Measurements from ENCODE around the gene GATAD2A.

GATAD2A gene

DNA sequence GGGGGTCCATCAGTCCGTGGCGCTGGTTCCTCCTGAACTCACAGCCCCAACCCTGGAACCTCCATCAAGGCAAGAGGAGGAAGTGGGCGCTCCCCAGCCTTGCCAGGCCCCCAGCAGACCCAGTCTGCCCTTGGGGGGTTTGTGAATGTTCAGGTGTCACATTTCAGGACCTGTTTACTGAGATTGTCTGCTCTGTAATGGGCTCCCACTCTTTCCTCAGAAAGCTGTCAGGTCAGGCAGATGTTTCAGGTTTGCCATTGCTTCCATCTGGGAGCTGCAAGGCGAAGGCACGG, 80.5 kb downstream of the GATAD2A start:
- Histone ChIP-seq H3K27ac (peak overlapping the region; percentile 74), H3K36me3 (peaks cover 55% of the 10 kb centered on the region), H3K4me2 (peak overlapping the region; percentile 82), H3K4me1 (peaks cover 97% of the 10 kb centered on the region), H3K9ac (peak overlapping the region; percentile 52; the same call in 1 of the 2 replicates), H3K9me3 (no peaks in the 10 kb centered on the region), H3K4me3 (0 out of 2 replicates have a peak overlapping the region, but pooled peaks have one; percentile 43), H4K20me1 (peaks cover 99% of the 10 kb centered on the region), H3K27me3 (no peaks in the 10 kb centered on the region)
- no peak for TF ChIP-seq Cebpa-rat (IDR thresholded peaks at IDR 0.05)

DNA sequence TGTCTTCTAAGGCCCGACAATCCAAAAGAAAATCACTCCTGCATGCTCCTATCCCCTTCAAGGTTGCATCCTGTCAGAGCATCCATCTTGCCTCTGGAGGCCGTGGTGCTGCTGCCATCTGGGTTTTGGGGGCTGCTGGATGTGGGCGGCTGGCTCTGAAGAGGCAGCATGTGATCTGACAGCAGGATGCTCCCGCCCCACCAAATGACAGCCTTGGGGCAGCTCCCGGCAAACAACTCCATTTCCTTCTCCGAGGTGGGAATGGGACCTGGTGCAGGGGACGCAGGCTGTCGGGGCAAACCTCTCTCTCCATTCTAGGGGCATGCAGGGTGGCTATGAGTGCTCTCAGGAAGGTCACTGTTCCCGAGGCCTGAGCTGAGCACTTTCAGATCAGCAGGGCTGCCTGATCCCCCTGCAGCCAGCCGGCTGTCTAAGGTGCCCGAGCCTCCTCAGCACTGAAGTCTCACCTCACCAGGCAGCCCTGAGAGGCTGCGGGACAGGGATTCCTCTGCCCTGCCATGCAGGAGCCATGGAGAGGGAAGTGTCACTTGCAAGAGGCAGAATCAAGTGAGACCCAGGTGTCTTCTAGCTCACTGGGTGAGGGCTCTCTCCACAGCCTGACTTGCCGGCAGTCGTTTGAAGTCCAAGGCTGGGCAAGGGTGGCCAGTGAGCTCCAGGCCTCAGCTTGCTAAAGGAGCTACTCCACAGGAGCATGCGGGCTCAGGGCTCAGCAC, 81.0 kb downstream of the GATAD2A start:
- H3K27me3 ChIP-seq, result no peaks in the 10 kb centered on the region
- TF ChIP-seq Cebpa-rat (IDR thresholded peaks at IDR 0.05), result no peak
- peaks cover 91% of the 10 kb centered on the region for H3K4me1 ChIP-seq
- H3K27ac ChIP-seq, result peak overlapping the region; percentile 74
- H3K9me3 ChIP-seq, result no peaks in the 10 kb centered on the region
- peak overlapping the region; percentile 82 for H3K4me2 ChIP-seq
- H3K9ac ChIP-seq, result peak overlapping the region; percentile 52; the same call in 1 of the 2 replicates
- H3K4me3 ChIP-seq, result no peak overlapping the region
- H4K20me1 ChIP-seq, result peaks cover 99% of the 10 kb centered on the region
- peaks cover 55% of the 10 kb centered on the region for H3K36me3 ChIP-seq

DNA sequence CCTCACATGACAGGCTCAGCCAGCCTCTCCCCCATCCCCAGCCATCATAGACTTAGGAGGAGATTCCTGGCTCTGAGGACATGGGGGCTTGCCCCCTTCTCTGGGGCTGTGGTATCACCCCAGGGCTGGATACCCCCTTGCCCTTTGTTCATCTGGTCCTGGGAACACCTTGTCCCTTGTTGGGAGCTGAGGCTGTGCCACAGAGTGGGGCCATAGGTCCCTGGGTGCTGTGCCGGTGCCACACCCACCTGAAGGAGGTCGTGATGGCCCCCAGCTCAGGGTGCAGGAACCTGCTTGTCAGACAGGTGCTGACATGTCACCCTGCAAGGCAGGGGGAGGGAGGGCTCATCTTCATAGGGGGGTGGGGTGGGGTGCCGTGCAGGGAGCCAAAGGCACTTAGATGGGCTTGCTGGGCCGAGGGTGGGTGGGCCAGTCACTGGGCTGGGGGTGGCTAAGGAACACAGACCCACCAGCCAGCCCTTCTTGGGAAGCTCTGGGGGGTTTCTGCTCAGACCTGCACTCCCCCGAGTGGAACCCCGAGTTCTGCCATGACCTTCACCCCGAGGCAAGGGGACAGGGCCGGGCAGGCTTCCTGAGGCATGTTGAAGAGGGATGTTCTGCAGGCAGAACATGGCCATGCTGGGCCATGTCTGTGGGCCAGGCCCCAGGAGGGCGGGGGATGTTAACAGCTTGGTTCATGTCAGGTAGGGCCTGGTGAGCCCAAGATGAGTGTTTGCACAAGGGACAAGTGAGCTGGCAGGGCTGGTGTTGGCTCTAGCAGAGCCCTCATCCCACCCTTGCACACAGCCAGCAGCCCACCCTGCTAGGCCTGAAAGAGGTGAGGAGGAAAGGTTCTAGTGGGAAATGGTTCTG, 81.8 kb downstream of the GATAD2A start:
- peaks cover 55% of the 10 kb centered on the region for H3K36me3 ChIP-seq
- peak overlapping the region; percentile 79 for H3K27ac ChIP-seq
- peak overlapping the region; percentile 62 for H3K9ac ChIP-seq
- no peaks in the 10 kb centered on the region for H3K27me3 ChIP-seq
- H3K4me1 ChIP-seq, result peaks cover 83% of the 10 kb centered on the region
- no peak overlapping the region for H3K4me3 ChIP-seq
- H4K20me1 ChIP-seq, result peaks cover 99% of the 10 kb centered on the region
- no peak for TF ChIP-seq Cebpa-rat (IDR thresholded peaks at IDR 0.05)
- H3K9me3 ChIP-seq, result no peaks in the 10 kb centered on the region
- peak overlapping the region; percentile 82 for H3K4me2 ChIP-seq

DNA sequence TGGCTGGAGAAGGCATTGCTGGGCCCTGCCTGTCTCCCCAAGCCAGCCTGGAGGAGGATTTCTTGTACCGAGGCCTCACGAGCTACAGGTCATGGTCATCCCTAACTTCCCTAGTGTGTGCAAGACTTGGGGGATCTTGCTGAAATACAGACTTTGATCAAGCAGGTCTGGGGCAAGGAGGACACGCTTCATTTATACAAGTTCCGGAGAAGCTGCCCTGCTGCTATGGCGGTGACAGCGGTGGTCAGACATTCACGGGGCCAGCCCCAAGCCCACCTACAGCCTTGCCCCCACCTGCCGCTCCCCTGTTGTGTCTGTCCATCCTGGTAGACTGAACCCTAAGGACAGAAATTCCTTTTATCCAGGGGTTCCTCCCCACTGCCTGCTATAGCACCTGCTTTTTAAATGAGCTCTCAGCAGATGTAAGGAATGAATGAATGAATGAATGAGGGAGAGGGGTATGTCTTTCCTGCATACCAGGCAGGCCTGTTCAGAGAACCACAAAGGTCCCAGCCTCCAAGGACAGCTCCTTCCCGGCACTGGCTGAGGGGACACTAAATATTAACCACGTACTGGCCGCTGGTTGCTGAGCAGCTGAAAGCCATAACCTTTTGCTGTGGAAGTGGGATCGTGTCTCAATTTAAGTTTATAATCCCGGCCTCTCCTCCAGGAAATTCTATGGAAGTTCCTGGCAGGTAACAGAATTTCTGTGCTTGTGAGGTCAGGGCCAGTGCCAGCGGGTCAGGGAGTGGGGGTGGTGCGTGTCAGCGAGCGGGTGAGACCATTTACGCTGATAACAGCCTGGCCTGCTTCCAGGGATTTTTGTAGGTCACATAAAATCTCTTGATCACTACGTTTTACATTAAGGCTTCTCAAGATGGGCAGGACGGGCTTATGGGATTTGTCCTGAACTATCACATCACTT, 82.7 kb downstream of the GATAD2A start:
- Histone ChIP-seq H3K27me3 (no peaks in the 10 kb centered on the region), H3K4me3 (no peak overlapping the region), H4K20me1 (peaks cover 99% of the 10 kb centered on the region), H3K4me2 (peak overlapping the region; percentile 82), H3K9me3 (no peaks in the 10 kb centered on the region), H3K36me3 (peaks cover 55% of the 10 kb centered on the region), H3K4me1 (peaks cover 74% of the 10 kb centered on the region), H3K9ac (peak overlapping the region; percentile 62), H3K27ac (peak overlapping the region; percentile 79)
- TF ChIP-seq Cebpa-rat (IDR thresholded peaks at IDR 0.05), result no peak

DNA sequence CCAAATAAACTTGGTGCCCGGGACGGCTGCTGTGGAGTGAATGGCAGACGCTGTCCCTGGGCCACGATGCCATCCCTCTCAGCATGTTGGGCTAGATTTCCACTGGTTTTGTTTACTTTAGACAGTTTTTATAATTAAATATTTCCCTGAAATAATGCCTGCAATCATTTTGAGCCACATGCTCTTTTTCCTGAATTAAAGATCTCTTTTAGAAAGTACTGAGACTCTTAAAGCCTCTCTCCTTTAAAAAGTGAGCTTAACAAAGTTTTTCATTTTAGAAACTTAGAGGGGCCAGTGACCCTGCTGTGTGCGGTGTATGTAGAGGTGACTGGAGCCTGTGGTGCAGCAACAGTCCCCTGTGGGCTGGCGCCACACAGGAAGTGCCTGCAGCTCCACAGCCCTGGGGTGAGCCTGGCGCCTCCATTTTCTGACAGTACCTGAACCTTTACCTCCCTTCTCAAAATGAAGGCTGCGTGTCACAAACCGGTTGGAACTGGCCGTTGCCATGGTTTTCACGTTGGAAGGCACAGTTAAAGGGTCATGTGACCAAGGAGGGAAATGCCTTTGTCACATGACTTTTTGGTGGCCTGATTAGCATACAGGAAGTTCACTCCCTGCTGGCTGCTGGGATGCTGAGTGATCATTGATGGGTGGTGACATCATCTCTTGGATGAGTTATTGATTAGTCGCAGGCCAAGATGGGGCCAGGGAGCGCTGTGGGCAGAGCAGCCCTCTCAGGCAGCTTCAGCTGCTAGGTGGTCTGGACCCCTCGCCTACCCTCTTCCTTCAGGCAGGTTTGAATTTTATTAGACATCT, 83.6 kb downstream of the GATAD2A start:
- 0 out of 2 replicates have a peak overlapping the region, but pooled peaks have one; percentile 9 for H3K4me3 ChIP-seq
- no peaks in the 10 kb centered on the region for H3K27me3 ChIP-seq
- no peak for TF ChIP-seq Cebpa-rat (IDR thresholded peaks at IDR 0.05)
- H3K4me1 ChIP-seq, result peaks cover 66% of the 10 kb centered on the region
- H3K9ac ChIP-seq, result peak overlapping the region; percentile 62
- H3K9me3 ChIP-seq, result no peaks in the 10 kb centered on the region
- peak overlapping the region; percentile 82 for H3K4me2 ChIP-seq
- peaks cover 97% of the 10 kb centered on the region for H4K20me1 ChIP-seq
- H3K36me3 ChIP-seq, result peaks cover 56% of the 10 kb centered on the region
- peak overlapping the region; percentile 79 for H3K27ac ChIP-seq

DNA sequence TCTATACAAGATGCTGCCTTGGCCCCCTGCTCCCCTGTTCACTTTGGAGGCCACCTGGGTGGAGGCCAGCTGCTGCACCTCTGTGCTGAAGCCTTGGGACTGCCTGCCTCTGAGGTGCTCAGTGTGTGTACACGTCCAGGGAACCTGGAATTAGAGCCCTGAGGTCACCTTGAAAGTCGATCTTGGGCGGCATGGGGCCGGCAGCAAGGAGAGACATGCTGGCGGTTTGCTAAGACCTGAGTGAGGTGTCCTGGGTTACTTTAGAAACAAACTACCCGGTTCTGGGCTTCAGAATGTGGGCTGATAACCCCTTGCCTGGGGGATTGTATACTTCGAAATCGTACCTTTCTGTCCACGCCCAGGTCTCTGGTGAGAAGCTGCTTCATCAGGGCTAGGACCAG, 84.3 kb downstream of the GATAD2A start:
- peaks cover 63% of the 10 kb centered on the region for H3K36me3 ChIP-seq
- peaks cover 97% of the 10 kb centered on the region for H4K20me1 ChIP-seq
- no peaks in the 10 kb centered on the region for H3K9me3 ChIP-seq
- H3K27me3 ChIP-seq, result no peaks in the 10 kb centered on the region
- H3K4me2 ChIP-seq, result peak overlapping the region; percentile 82
- H3K27ac ChIP-seq, result peak overlapping the region; percentile 79
- peaks cover 66% of the 10 kb centered on the region for H3K4me1 ChIP-seq
- no peak for TF ChIP-seq Cebpa-rat (IDR thresholded peaks at IDR 0.05)
- H3K9ac ChIP-seq, result peak overlapping the region; percentile 62
- no peak overlapping the region for H3K4me3 ChIP-seq

DNA sequence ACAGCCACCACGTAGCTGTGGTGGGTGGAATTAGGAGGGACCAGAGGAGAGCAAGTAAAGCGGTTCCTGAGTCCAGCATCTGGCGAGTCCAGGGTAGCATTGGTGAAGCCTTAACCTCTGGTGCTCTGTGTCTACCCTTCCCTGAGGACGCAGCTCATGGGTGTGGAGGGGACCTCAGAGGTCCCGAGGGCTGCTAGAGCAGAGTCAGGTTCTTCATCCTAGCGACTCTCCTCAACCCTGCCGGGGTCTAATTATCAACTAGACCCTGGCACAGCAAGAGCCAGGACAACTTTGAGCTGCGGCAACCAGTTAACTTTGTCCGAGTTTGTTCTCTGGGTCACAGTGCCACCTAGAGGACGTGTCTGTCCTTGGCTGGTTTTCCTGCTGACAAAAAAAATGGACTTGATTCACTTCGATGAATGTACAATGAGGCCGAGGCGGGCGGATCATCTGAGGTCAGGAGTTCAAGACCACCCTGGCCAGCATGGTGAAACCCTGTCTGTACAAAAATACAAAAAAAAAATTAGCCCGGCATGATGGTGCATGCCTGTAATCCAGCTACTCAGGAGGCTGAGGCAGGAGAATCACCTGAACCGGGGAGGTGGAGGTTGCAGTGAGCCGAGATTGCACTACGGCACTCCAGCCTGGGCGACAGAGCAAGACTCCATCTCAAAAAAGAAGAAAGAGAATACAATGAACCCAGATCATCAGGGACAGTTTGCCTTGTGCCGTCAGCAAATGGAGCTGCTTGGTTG, 84.9 kb downstream of the GATAD2A start:
- H3K4me3 ChIP-seq, result no peak overlapping the region
- peak overlapping the region; percentile 82 for H3K4me2 ChIP-seq
- peaks cover 66% of the 10 kb centered on the region for H3K4me1 ChIP-seq
- peaks cover 96% of the 10 kb centered on the region for H4K20me1 ChIP-seq
- no peak for TF ChIP-seq Cebpa-rat (IDR thresholded peaks at IDR 0.05)
- H3K27ac ChIP-seq, result peak overlapping the region; percentile 79; the same call in 1 of the 2 replicates
- H3K9ac ChIP-seq, result peak overlapping the region; percentile 62; the same call in 1 of the 2 replicates
- peaks cover 69% of the 10 kb centered on the region for H3K36me3 ChIP-seq
- H3K27me3 ChIP-seq, result no peaks in the 10 kb centered on the region
- no peaks in the 10 kb centered on the region for H3K9me3 ChIP-seq

DNA sequence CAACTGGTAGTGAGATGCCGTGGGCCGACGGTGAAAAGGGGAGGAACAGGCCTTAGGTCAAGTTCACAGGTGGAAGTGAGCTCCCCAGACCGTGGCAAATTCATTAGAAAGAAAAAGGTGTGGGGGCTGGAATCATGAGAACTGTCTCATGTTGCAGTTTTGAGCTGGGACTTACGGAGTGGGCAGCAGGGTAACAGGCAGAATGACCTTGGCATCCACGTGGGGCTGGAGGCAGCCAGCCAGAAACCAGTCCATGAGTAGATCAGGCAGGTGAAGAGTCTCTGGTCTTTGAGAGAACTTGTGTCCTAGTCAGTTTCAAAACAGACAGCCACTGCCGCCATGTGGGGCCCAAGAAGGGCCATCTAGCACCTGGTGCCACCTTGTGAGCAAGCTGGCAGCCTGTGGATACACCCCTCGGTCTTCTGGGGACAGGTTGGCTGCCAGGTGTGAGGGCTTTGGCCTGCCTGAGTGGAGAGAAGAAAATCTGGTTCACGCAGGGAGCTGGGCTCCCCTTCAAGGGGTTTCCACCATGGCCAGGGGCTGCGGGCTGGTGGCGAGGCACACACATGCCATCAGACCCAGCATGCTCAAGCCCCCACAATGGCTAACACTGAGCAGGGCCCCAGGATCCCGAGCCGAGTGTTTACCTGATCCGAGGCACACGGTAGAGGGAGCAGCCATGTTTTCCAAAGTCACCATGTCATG, 86.0 kb downstream of the GATAD2A start:
- Histone ChIP-seq H3K4me3 (no peak overlapping the region), H3K4me1 (peaks cover 57% of the 10 kb centered on the region), H4K20me1 (peaks cover 96% of the 10 kb centered on the region), H3K4me2 (no peak overlapping the region), H3K9ac (no peak overlapping the region), H3K36me3 (peaks cover 72% of the 10 kb centered on the region), H3K9me3 (no peaks in the 10 kb centered on the region), H3K27ac (no peak overlapping the region), H3K27me3 (no peaks in the 10 kb centered on the region)
- TF ChIP-seq Cebpa-rat (IDR thresholded peaks at IDR 0.05), result no peak
